Activated T-cell treated with anti-CD3 and anti-CD28 coated beads, Interleukin-2, amount 50 U/mL, for 4 hours (primary cell): ENCODE data around the gene AKAP5. TPM values are rescaled to one million over a fixed set of nuclear protein-coding genes. Genes with fewer than 3 reads are reported as not detected.
A peak's percentile ranks its signal among the peaks of the same experiment; 100 is the strongest.
"Not testable (repeated sequence)": the region's sequence is repeated elsewhere in the genome, so short reads cannot be mapped to it uniquely, and the experiment has no call there.

ENCODE experiments used
- ATAC-seq, 2 donors: fragments of 200-7000 bp; cut with Tn5 transposase; one replicate each; pipeline ENCODE4 v1.10.0; 2021
- DNase-seq: peaks from one replicate; pipeline ENCODE4 v3.0.0-alpha.2; 2020
- H3K27me3 Mint-ChIP-seq: one replicate; pipeline ENCODE4 v1.8.0; 2021; ENCODE audit warnings: low read depth, mixed read lengths
- H3K36me3 Mint-ChIP-seq: one replicate; pipeline ENCODE4 v1.8.0; 2022; ENCODE audit warnings: mixed read lengths; ENCODE audit not compliant: insufficient read depth
- H3K4me1 Mint-ChIP-seq: one replicate; pipeline ENCODE4 v1.8.0; 2021; ENCODE audit warnings: low read depth, mixed read lengths
- H3K4me3 Mint-ChIP-seq: one replicate; pipeline ENCODE4 v1.8.0; 2021; ENCODE audit warnings: mild to moderate bottlenecking, moderate library complexity, mixed read lengths
- H3K9me3 Mint-ChIP-seq: one replicate; pipeline ENCODE4 v1.8.0; 2021; ENCODE audit warnings: mixed read lengths
- total RNA-seq, 3 donors: library from RNA; stranded (reverse); gene quantifications; one replicate each; pipeline ENCODE4 v1.2.1, GENCODE V29; 2021

The AKAP5 gene
- total RNA-seq, 3 donors from 2014 or later = 0.65 to 0.83 (median 0.69) TPM

DNA sequence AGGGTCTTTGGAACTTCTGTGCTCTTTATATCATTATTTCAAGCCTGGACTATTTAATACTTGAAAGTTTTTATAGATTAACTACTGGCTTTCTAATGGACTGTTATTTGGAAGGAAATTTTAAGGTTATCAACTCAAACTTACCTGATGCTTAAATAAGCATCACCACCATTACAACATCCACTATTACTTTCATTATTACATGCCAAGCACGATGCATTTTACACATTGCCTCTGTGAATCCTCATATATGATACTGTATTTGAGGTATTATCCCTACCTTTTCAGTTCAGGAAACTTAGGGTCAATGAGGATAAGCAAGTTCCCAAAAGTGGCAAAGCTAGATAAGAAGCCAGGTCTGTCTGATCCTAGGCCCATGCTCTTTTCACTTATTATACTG, 51.7 kb downstream of the AKAP5 start:
- H3K36me3 Mint-ChIP-seq = peaks cover 1% of the 10 kb centered on the region
- no peak overlapping the region for H3K4me3 Mint-ChIP-seq
- peaks cover 59% of the 10 kb centered on the region for H3K4me1 Mint-ChIP-seq
- ATAC-seq (peak in 1 of 2 donors; percentile 46), DNase-seq (no peak)
- no peaks in the 10 kb centered on the region for H3K9me3 Mint-ChIP-seq
- H3K27me3 Mint-ChIP-seq = no peaks in the 10 kb centered on the region

DNA sequence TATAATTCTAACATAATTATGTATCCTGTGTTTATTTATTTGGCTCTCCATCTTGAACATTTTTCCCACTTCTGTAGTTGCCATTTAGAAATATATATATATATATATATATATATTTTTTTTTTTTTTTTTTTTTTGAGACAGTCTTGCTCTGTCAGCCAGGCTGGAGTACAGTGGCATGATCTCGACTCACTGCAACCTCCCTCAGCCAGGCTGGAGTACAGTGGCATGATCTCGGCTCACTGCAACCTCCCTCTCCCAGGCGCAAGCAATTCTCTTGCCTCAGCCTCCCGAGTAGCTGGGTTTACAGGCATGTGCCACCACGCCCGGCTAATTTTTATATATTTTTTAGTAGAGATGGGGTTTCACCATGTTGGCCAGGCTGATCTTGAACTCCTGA, 52.4 kb downstream of the AKAP5 start:
- H3K27me3 Mint-ChIP-seq, ATAC-seq, H3K36me3 Mint-ChIP-seq, DNase-seq, H3K4me3 Mint-ChIP-seq, H3K9me3 Mint-ChIP-seq: not testable (repeated sequence)
- H3K4me1 Mint-ChIP-seq = peaks cover 52% of the 10 kb centered on the region

DNA sequence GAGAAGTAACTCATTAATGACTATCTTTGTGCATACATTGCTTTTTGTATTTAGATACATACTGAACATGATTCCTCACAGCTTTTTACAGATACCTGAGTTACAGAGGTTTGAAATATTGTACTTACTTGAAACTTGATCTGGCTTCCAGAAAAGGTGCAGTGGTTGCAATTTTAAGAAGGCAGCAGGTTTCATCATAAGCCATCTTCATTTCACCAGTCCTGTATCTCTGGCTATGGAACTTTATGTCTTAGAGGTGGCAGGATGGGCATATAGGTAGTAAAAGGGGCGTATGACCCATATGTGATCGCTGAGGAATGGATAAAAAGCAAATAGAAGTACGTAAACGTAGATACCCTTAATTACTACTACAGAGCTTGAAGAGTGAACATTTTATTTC, 52.9 kb downstream of the AKAP5 start:
- Mint-ChIP-seq H3K4me1 (peaks cover 49% of the 10 kb centered on the region), H3K36me3 (peaks cover 1% of the 10 kb centered on the region), H3K9me3 (no peaks in the 10 kb centered on the region), H3K27me3 (no peaks in the 10 kb centered on the region), H3K4me3 (no peak overlapping the region)
- DNase-seq (no peak), ATAC-seq (no peak)

DNA sequence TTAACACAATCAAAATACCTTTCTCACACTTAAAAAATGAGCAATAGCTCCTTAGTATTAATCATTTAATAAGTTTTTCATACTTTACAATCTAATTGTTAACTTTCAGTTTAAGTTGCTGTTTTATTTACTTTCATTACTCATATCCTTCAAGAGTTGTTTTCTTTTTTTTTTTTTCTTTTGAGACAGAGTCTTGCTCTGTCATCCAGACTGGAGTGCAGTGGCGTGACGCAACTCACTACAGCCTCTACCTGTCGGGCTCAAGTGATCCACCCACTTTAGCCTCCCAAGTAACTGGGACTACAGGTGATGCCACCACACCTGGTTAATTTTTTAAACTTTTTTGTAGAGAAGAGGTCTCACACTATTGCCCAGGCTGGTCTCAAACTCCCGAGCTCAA, 55.4 kb downstream of the AKAP5 start:
- H3K4me3 Mint-ChIP-seq = no peak overlapping the region
- H3K36me3 Mint-ChIP-seq = peaks cover 7% of the 10 kb centered on the region
- DNase-seq (no peak), ATAC-seq (no peak)
- no peaks in the 10 kb centered on the region for H3K27me3 Mint-ChIP-seq
- H3K9me3 Mint-ChIP-seq = no peaks in the 10 kb centered on the region
- H3K4me1 Mint-ChIP-seq = peaks cover 36% of the 10 kb centered on the region

DNA sequence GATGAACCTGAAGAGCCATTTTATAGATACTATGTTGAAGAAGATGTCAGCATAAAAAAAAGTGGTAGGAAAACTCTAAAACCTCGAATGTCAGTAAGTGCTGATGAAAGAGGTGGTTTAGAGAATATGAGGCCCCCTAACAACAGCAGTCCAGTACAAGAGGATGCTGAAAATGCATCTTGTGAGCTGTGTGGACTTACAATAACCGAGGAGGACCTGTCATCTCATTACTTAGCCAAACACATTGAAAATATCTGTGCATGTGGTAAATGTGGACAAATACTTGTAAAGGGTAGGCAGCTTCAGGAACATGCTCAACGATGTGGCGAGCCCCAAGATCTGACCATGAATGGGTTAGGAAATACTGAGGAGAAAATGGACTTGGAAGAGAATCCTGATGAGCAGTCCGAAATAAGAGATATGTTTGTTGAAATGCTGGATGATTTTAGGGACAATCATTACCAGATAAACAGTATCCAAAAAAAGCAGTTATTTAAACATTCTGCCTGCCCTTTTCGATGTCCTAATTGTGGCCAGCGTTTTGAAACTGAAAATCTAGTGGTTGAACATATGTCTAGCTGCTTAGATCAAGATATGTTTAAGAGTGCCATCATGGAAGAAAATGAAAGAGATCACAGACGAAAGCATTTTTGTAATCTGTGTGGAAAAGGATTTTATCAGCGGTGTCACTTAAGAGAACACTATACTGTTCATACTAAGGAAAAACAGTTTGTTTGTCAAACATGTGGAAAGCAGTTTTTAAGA, 57.5 kb downstream of the AKAP5 start:
- no peak for ATAC-seq
- no peaks in the 10 kb centered on the region for H3K9me3 Mint-ChIP-seq
- peaks cover 16% of the 10 kb centered on the region for H3K36me3 Mint-ChIP-seq
- H3K27me3 Mint-ChIP-seq = no peaks in the 10 kb centered on the region
- H3K4me1 Mint-ChIP-seq = peaks cover 22% of the 10 kb centered on the region
- no peak for DNase-seq
- no peak overlapping the region for H3K4me3 Mint-ChIP-seq

Other genes starting within 250 kb of the AKAP5 start
- gene ESR2, start 171.1 kb upstream of the AKAP5 start, total RNA-seq = 1 to 10 TPM; 1.3 to 4.5 (median 4.4) TPM
- 100 to 1,000 TPM; 175 to 213 (median 209) TPM for gene MTHFD1, start 77.1 kb upstream of the AKAP5 start, total RNA-seq
- 10 to 100 TPM; 12.8 to 13.5 (median 13.1) TPM for gene ZBTB25, start 38.3 kb downstream of the AKAP5 start, total RNA-seq
- gene ZBTB1, start 39.3 kb downstream of the AKAP5 start, total RNA-seq = 10 to 100 TPM; 24.0 to 28.5 (median 27.1) TPM
- 1 to 10 TPM; 1.4 to 1.8 (median 1.4) TPM for gene HSPA2, start 75.2 kb downstream of the AKAP5 start, total RNA-seq
- gene PPP1R36, start 84.5 kb downstream of the AKAP5 start, total RNA-seq = not detected
- gene PLEKHG3, start 238.9 kb downstream of the AKAP5 start, total RNA-seq = 1 to 10 TPM; 1.1 to 6.7 (median 3.7) TPM